NCI-H1105 treated with DMSO at 0.1 percent for 48 hours (cell line): ENCODE results near the gene GALNT17.
A peak's percentile ranks its signal among the peaks of the same experiment; 100 is the strongest.

ENCODE experiments used
- DNase-seq: peaks from one replicate; lab custom pipeline; 2025; lab: John Stamatoyannopoulos, UW

Gene GALNT17

GRCh38 chr7:71342202-71342601, 210.3 kb downstream of the GALNT17 start:
- no peak for DNase-seq

- no peak for DNase-seq
Observed at GRCh38 chr7:71343039-71343438, 211.1 kb downstream of the GALNT17 start.

- DNase-seq = no peak
Observed at GRCh38 chr7:71343892-71344291, 211.9 kb downstream of the GALNT17 start.

- no peak for DNase-seq
Observed at GRCh38 chr7:71345117-71345884, 213.4 kb downstream of the GALNT17 start.

- DNase-seq = peak; percentile 9
Observed at GRCh38 chr7:71348821-71349681, 217.1 kb downstream of the GALNT17 start.

GRCh38 chr7:71349682-71350481, 217.9 kb downstream of the GALNT17 start:
- DNase-seq = peak; percentile 3

- no peak for DNase-seq
Observed at GRCh38 chr7:71350680-71351079, 218.7 kb downstream of the GALNT17 start.

GRCh38 chr7:71354716-71355115, 222.8 kb downstream of the GALNT17 start:
- no peak for DNase-seq

GRCh38 chr7:71361451-71362032, 229.6 kb downstream of the GALNT17 start:
- DNase-seq = no peak

- DNase-seq = no peak
Observed at GRCh38 chr7:71362240-71362639, 230.3 kb downstream of the GALNT17 start.

- no peak for DNase-seq
Observed at GRCh38 chr7:71363223-71363622, 231.3 kb downstream of the GALNT17 start.

- DNase-seq = no peak
Observed at GRCh38 chr7:71363627-71364026, 231.7 kb downstream of the GALNT17 start.

GRCh38 chr7:71364551-71364950, 232.6 kb downstream of the GALNT17 start:
- no peak for DNase-seq

GRCh38 chr7:71372991-71373390, 241.0 kb downstream of the GALNT17 start:
- no peak for DNase-seq

- no peak for DNase-seq
Observed at GRCh38 chr7:71377062-71377461, 245.1 kb downstream of the GALNT17 start.

- DNase-seq = no peak
Observed at GRCh38 chr7:71377469-71377868, 245.5 kb downstream of the GALNT17 start.

- DNase-seq = no peak
Observed at GRCh38 chr7:71384094-71384493, 252.2 kb downstream of the GALNT17 start.

- DNase-seq = no peak
Observed at GRCh38 chr7:71385330-71385729, 253.4 kb downstream of the GALNT17 start.

GRCh38 chr7:71386152-71386785, 254.3 kb downstream of the GALNT17 start:
- no peak for DNase-seq

- DNase-seq = no peak
Observed at GRCh38 chr7:71388181-71388580, 256.2 kb downstream of the GALNT17 start.

- no peak for DNase-seq
Observed at GRCh38 chr7:71389976-71390375, 258.0 kb downstream of the GALNT17 start.
